HepG2 (cell line): ENCODE measurements around the gene NOXO1. TPM values are rescaled to one million over a fixed set of nuclear protein-coding genes. Genes with fewer than 3 reads are reported as not detected.
A peak's percentile ranks its signal among the peaks of the same experiment; 100 is the strongest.

ENCODE experiments used
- ASH2L ChIP-seq: fragments of 300-600, 200-600 bp; sonication (generic); IDR thresholded peaks from 2 replicates; pipeline ENCODE4 v1.7.0; 2017; ENCODE audit warnings: low read depth, mild to moderate bottlenecking, moderate library complexity, mixed read lengths, low read length; ENCODE audit not compliant: insufficient read length
- HNRNPLL ChIP-seq: fragments of 200-400 bp; formaldehyde crosslinking; IDR thresholded peaks from 2 replicates; pipeline ENCODE4 v1.6.1; 2017; ENCODE audit warnings: mild to moderate bottlenecking, low read depth, low read length; ENCODE audit not compliant: poor library complexity, severe bottlenecking
- KDM1A ChIP-seq: IDR thresholded peaks from 2 replicates; pipeline ENCODE4 v1.6.1; 2016; ENCODE audit warnings: missing compliant biosample characterization
- KDM4B ChIP-seq: sonication (generic); formaldehyde crosslinking; IDR thresholded peaks from 2 replicates; pipeline ENCODE4 v1.4.0; 2020; ENCODE audit warnings: missing genetic modification reagents
- NCOR1 ChIP-seq: fragments of 200-600 bp; sonication (generic); IDR thresholded peaks from 2 replicates; pipeline ENCODE4 v1.7.0; 2017; ENCODE audit warnings: antibody characterized with exemption, low read length, borderline replicate concordance
- PAF1 ChIP-seq: IDR thresholded peaks from 2 replicates; pipeline ENCODE4 v1.6.1; 2016; ENCODE audit warnings: missing genetic modification reagents, missing compliant biosample characterization
- ZBTB34 ChIP-seq: sonication (generic); formaldehyde crosslinking; IDR thresholded peaks from 2 replicates; pipeline ENCODE4 v1.8.0; 2022; ENCODE audit warnings: mild to moderate bottlenecking, missing genetic modification reagents
- ZBTB38 ChIP-seq: sonication (generic); formaldehyde crosslinking; IDR thresholded peaks from 2 replicates; pipeline ENCODE4 v1.5.1; 2020; ENCODE audit warnings: mild to moderate bottlenecking, missing genetic modification reagents
- ZNF772 ChIP-seq: sonication (generic); formaldehyde crosslinking; IDR thresholded peaks from 2 replicates; pipeline ENCODE4 v1.5.0; 2020; ENCODE audit warnings: mild to moderate bottlenecking, missing genetic modification reagents
- ZNF839 ChIP-seq: sonication (generic); formaldehyde crosslinking; IDR thresholded peaks from 2 replicates; pipeline ENCODE4 v1.4.0; 2020; ENCODE audit warnings: missing genetic modification reagents, mild to moderate bottlenecking, borderline replicate concordance
- polyA plus RNA-seq, 8 experiments: library from polyadenylated mRNA; depleted of rRNA in 3 of 8; stranded (reverse) in 7 of 8; unstranded in 1 of 8; fragments of >200 nt; fragmentation: Illumina TruSeq in 4 of 8; extraction: Trizol in 4 of 8; gene quantifications; 2 replicates each; pipeline versions ENCODE4 v1.2.1 to v1.2.3, GENCODE V29; 2011 to 2016; ENCODE audit warnings: low read depth in 4 of 8, missing spikeins in 1 of 8, mixed read lengths in 1 of 8; ENCODE audit not compliant: insufficient read depth in 1 of 8
- total RNA-seq, 5 experiments: library from RNA; depleted of rRNA; stranded (reverse); fragments of >200 nt; fragmentation: Illumina TruSeq; extraction: Trizol; gene quantifications; 2 replicates each; pipeline ENCODE4 v1.2.3, GENCODE V29; 2016; ENCODE audit warnings: low read depth in 1 of 5
- TF ChIP-seq, protein P1 (sequence below): sonication (generic); formaldehyde crosslinking; IDR thresholded peaks from 2 replicates; pipeline ENCODE4 v1.5.1; 2020; ENCODE audit warnings: mild to moderate bottlenecking, missing genetic modification reagents, borderline replicate concordance
- TF ChIP-seq, protein P2 (sequence below): sonication (generic); formaldehyde crosslinking; IDR thresholded peaks from 2 replicates; pipeline ENCODE4 v1.4.0; 2020; ENCODE audit warnings: missing genetic modification reagents

Gene NOXO1
- total and polyA plus RNA-seq, 2 of the 13 experiments (the other 11 are each of a cell fraction or from before 2014, with no cell fraction given): 0.69 to 1.4 TPM

GRCh38 chr16:1960665-1961630 is 20.3 kb downstream of the NOXO1 start (continued):
- TF ChIP-seq, protein P1, sequence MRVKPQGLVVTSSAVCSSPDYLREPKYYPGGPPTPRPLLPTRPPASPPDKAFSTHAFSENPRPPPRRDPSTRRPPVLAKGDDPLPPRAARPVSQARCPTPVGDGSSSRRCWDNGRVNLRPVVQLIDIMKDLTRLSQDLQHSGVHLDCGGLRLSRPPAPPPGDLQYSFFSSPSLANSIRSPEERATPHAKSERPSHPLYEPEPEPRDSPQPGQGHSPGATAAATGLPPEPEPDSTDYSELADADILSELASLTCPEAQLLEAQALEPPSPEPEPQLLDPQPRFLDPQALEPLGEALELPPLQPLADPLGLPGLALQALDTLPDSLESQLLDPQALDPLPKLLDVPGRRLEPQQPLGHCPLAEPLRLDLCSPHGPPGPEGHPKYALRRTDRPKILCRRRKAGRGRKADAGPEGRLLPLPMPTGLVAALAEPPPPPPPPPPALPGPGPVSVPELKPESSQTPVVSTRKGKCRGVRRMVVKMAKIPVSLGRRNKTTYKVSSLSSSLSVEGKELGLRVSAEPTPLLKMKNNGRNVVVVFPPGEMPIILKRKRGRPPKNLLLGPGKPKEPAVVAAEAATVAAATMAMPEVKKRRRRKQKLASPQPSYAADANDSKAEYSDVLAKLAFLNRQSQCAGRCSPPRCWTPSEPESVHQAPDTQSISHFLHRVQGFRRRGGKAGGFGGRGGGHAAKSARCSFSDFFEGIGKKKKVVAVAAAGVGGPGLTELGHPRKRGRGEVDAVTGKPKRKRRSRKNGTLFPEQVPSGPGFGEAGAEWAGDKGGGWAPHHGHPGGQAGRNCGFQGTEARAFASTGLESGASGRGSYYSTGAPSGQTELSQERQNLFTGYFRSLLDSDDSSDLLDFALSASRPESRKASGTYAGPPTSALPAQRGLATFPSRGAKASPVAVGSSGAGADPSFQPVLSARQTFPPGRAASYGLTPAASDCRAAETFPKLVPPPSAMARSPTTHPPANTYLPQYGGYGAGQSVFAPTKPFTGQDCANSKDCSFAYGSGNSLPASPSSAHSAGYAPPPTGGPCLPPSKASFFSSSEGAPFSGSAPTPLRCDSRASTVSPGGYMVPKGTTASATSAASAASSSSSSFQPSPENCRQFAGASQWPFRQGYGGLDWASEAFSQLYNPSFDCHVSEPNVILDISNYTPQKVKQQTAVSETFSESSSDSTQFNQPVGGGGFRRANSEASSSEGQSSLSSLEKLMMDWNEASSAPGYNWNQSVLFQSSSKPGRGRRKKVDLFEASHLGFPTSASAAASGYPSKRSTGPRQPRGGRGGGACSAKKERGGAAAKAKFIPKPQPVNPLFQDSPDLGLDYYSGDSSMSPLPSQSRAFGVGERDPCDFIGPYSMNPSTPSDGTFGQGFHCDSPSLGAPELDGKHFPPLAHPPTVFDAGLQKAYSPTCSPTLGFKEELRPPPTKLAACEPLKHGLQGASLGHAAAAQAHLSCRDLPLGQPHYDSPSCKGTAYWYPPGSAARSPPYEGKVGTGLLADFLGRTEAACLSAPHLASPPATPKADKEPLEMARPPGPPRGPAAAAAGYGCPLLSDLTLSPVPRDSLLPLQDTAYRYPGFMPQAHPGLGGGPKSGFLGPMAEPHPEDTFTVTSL (CRISPR knock-in tag): no peak
- TF ChIP-seq ZBTB34 (CRISPR knock-in tag) (no peak), ZBTB38 (CRISPR knock-in tag) (peak; percentile 80), NCOR1 (no peak), PAF1 (CRISPR knock-in tag) (peak; percentile 99), ZNF839 (CRISPR knock-in tag) (peak; percentile 27; the same call in 1 of the 2 replicates), HNRNPLL (no peak), ZNF772 (0 out of 2 replicates have a peak, but pooled peaks have one; percentile 50), KDM4B (CRISPR knock-in tag) (no peak; the same call in 1 of the 2 replicates), KDM1A (0 out of 2 replicates have a peak, but pooled peaks have one; percentile 7), ASH2L (peak; percentile 26)
- TF ChIP-seq, protein P2, sequence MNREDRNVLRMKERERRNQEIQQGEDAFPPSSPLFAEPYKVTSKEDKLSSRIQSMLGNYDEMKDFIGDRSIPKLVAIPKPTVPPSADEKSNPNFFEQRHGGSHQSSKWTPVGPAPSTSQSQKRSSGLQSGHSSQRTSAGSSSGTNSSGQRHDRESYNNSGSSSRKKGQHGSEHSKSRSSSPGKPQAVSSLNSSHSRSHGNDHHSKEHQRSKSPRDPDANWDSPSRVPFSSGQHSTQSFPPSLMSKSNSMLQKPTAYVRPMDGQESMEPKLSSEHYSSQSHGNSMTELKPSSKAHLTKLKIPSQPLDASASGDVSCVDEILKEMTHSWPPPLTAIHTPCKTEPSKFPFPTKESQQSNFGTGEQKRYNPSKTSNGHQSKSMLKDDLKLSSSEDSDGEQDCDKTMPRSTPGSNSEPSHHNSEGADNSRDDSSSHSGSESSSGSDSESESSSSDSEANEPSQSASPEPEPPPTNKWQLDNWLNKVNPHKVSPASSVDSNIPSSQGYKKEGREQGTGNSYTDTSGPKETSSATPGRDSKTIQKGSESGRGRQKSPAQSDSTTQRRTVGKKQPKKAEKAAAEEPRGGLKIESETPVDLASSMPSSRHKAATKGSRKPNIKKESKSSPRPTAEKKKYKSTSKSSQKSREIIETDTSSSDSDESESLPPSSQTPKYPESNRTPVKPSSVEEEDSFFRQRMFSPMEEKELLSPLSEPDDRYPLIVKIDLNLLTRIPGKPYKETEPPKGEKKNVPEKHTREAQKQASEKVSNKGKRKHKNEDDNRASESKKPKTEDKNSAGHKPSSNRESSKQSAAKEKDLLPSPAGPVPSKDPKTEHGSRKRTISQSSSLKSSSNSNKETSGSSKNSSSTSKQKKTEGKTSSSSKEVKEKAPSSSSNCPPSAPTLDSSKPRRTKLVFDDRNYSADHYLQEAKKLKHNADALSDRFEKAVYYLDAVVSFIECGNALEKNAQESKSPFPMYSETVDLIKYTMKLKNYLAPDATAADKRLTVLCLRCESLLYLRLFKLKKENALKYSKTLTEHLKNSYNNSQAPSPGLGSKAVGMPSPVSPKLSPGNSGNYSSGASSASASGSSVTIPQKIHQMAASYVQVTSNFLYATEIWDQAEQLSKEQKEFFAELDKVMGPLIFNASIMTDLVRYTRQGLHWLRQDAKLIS (CRISPR knock-in tag): peak; percentile 84; the same call in 1 of the 2 replicates
